Measurements from ENCODE around the gene PYHIN1. TPM values are rescaled to one million over a fixed set of nuclear protein-coding genes. Genes with fewer than 3 reads are reported as not detected.

PYHIN1 gene
- total RNA-seq, 2 donors from 2014 or later: 47.7 to 64.7 TPM

DNA sequence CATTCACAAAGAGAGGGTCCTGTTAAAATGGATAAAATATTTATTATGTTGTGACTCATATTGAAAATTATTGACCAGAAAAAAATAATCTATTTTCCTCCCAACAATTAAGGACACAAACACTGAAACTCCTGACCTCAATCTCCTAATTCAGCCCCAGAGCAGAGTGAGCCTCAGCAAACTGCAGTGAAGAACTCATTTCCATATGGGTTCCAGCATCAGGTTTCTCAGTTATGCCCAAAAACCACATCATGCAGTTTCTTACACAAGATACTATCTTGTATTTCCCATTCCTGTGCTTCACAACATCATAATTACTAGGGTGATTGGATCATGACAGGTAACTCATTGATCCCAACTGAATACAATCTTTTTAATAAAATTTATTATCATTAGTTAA, 15.4 kb downstream of the PYHIN1 start:
- Mint-ChIP-seq H3K4me3 (no peak overlapping the region), H3K9me3 (peaks cover 3% of the 10 kb centered on the region), H3K27ac (no peak overlapping the region), H3K4me1 (ENCODE audit: low read depth in 2 of 2) (peaks cover 65 to 67% of the 10 kb centered on the region in 2 donors), H3K36me3 (peaks cover 86% of the 10 kb centered on the region), H3K27me3 (no peaks in the 10 kb centered on the region)
- ATAC-seq: no peak
- no peak for DNase-seq (ENCODE audit: low spot score)

DNA sequence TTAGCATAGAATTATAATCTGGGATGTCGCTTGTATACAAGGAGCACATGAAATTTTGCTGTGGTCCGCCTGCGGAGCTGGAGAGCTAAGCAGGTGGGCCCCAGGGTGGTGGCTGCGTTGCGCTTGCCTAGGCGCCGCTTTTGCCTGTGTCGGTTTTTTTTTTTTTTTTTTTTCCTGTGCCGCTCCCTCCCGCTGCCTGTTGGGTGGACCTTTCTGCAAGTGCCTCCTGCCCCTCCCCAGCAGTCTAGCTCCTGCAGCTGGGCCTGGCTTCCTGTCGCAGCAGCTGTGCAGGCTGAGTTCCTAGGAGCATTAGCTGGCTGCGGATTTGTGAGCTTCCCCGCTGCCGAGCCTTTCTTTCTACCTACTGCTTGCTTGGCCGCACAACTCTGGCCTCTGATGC, 20.6 kb downstream of the PYHIN1 start:
- Mint-ChIP-seq H3K36me3 (peaks cover 56% of the 10 kb centered on the region), H3K4me1 (ENCODE audit: low read depth in 2 of 2) (peaks cover 25 to 36% of the 10 kb centered on the region in 2 donors), H3K9me3 (peaks cover 7% of the 10 kb centered on the region), H3K27ac (peak overlapping the region in 1 of 2 donors; percentile 44), H3K4me3 (no peak overlapping the region), H3K27me3 (no peaks in the 10 kb centered on the region)
- ATAC-seq (no peak), DNase-seq (ENCODE audit: low spot score) (no peak)

DNA sequence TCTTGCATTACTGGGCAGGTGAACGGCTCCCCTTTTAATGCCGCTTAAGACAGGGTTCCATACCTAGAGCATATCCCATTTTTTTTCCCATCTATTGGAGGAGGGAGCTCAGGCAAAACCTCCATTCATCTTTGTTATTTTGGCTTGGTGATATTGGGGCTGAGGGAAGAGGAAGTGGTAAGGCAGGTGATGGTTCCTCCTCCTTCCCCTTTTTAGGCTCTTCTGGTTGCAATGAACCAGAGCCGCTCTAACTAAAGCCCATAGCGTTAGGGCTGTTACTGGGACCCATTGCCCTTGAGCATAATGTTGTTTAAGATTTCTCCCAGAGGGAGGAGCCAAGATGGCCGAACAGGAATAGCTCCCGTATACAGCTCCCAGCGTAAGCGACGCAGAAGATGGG, 21.1 kb downstream of the PYHIN1 start:
- Mint-ChIP-seq H3K36me3 (peaks cover 51% of the 10 kb centered on the region), H3K27ac (peak overlapping the region in 1 of 2 donors; percentile 44), H3K4me1 (ENCODE audit: low read depth in 2 of 2) (peaks cover 23 to 32% of the 10 kb centered on the region in 2 donors), H3K4me3 (no peak overlapping the region), H3K9me3 (peaks cover 7% of the 10 kb centered on the region), H3K27me3 (no peaks in the 10 kb centered on the region)
- ATAC-seq: no peak
- no peak for DNase-seq (ENCODE audit: low spot score)

DNA sequence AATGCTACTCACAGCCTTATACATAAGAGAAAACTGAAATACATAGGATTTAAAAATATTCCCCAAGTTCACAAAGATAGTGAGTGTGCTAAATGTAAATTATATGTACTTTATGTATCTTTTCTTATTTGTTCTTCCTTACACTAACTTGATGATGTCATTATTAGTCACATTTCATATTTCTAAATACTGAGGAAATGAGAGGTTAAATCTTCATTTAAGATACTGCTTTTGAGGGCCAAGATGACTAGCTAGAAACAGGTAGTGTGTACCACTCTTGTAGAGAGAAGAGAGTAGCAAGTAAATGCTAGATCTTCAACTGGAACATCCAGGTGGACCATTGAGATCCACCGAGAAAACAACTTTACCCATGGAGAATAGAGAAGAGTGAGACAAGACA, 29.8 kb downstream of the PYHIN1 start:
- peaks cover 16% of the 10 kb centered on the region for H3K9me3 Mint-ChIP-seq
- ATAC-seq: no peak
- H3K27me3 Mint-ChIP-seq: no peaks in the 10 kb centered on the region
- H3K27ac Mint-ChIP-seq: peak overlapping the region; percentile 28 to 76
- H3K4me1 Mint-ChIP-seq (ENCODE audit: low read depth in 2 of 2): peaks cover 13% of the 10 kb centered on the region in 2 donors
- no peak for DNase-seq (ENCODE audit: low spot score)
- no peak overlapping the region for H3K4me3 Mint-ChIP-seq
- H3K36me3 Mint-ChIP-seq: peaks cover 51% of the 10 kb centered on the region

DNA sequence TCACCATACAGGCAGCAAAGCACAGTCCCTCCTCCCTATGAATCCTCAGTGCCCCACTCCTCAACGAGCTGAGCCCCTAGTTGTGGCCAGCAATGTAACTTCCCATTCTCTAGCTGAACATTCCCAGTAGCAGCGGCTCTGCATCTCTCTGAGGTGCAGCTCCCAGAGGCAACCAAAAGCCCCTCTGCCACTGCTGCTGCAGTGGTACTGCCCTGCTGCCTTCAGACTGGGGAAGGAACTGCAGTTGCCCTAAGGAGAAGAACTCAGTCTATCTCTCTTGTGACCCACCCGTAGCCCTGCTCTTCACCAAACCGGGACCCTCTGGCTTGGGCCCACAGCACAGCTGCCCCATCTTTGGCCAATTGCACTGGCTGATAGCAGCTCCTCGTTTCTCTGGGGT, 31.6 kb downstream of the PYHIN1 start:
- no peak for DNase-seq (ENCODE audit: low spot score)
- Mint-ChIP-seq H3K36me3 (peaks cover 68% of the 10 kb centered on the region), H3K27me3 (no peaks in the 10 kb centered on the region), H3K27ac (peak overlapping the region in 1 of 2 donors; percentile 55), H3K4me3 (no peak overlapping the region), H3K4me1 (ENCODE audit: low read depth in 2 of 2) (peaks cover 13 to 19% of the 10 kb centered on the region in 2 donors), H3K9me3 (peaks cover 16% of the 10 kb centered on the region)
- no peak for ATAC-seq

DNA sequence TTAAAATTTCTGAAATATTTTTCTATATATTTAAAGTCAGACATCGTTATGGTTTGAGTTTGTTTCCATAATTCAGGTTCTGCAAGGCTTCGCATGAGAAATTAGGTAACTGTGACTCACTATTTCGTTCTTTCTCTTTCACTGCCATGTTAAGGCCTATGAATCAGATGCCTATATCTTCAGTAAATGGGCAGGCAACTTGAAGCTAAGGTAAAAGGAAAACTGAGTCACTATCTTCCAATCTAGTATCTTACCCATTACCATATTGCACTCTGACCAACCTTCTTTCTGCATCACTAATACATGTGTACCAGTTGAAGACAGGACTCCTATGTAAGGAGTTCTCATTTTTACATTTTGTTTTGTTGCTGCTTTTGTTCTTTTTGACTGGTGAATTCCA, 37.8 kb downstream of the PYHIN1 start:
- ATAC-seq: peak in 1 of 2 donors; percentile 66
- H3K9me3 Mint-ChIP-seq: peaks cover 19% of the 10 kb centered on the region

DNA sequence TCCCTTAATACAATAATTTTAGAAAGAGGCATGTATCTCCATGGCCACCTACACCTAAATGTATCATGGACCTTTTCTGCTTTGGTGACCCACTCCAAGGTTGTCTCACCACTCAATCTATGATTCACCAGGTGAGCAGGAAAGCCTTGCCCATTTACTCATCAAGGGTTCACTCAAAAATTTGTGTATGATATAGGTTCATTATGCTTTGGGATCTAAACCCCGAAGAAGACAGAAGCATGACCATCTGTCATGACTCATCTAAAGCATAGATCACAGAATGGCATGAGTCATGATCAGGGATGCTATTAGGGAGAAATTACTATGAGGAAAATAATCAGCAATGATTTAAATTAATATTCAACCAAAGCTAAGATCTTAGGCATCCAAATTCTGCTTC, 38.5 kb downstream of the PYHIN1 start:
- Mint-ChIP-seq H3K4me1 (ENCODE audit: low read depth in 2 of 2) (peaks cover 24 to 25% of the 10 kb centered on the region in 2 donors), H3K4me3 (no peak overlapping the region), H3K27ac (peak overlapping the region; percentile 62 to 79), H3K27me3 (no peaks in the 10 kb centered on the region), H3K9me3 (peaks cover 13% of the 10 kb centered on the region), H3K36me3 (peaks cover 58% of the 10 kb centered on the region)
- no peak for ATAC-seq
- no peak for DNase-seq (ENCODE audit: low spot score)

More for the DNA sequence above, 37.8 kb downstream of the PYHIN1 start:
- no peaks in the 10 kb centered on the region for H3K27me3 Mint-ChIP-seq
- peaks cover 25 to 28% of the 10 kb centered on the region in 2 donors for H3K4me1 Mint-ChIP-seq (ENCODE audit: low read depth in 2 of 2)
- no peak overlapping the region for H3K4me3 Mint-ChIP-seq
- no peak for DNase-seq (ENCODE audit: low spot score)
- H3K27ac Mint-ChIP-seq: peak overlapping the region; percentile 62 to 79
- H3K36me3 Mint-ChIP-seq: peaks cover 64% of the 10 kb centered on the region

DNA sequence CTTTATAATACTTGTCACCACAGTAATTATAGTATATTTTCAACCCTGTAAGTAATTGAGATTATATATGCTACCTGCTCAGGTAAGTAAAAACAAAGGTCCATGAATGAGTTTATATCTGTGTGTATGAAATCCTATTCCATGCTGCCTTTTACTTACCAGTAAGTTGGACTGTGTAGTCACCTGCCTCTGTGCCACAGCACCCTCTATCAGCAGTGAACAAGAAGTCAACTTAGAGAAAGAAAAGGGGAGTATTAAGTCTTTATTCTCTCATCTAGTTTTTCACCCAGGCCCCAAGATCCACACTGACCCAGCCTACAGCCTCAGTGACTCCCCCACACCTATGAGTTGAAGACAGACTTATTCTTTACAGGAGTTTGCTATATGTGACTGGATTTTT, 41.5 kb downstream of the PYHIN1 start:
- H3K4me1 Mint-ChIP-seq (ENCODE audit: low read depth in 2 of 2): peaks cover 32 to 33% of the 10 kb centered on the region in 2 donors
- ATAC-seq (no peak), DNase-seq (ENCODE audit: low spot score) (no peak)
- no peak overlapping the region for H3K4me3 Mint-ChIP-seq
- peaks cover 8% of the 10 kb centered on the region for H3K9me3 Mint-ChIP-seq
- peaks cover 34% of the 10 kb centered on the region for H3K36me3 Mint-ChIP-seq
- H3K27ac Mint-ChIP-seq: peak overlapping the region; percentile 12 to 78
- H3K27me3 Mint-ChIP-seq: no peaks in the 10 kb centered on the region

DNA sequence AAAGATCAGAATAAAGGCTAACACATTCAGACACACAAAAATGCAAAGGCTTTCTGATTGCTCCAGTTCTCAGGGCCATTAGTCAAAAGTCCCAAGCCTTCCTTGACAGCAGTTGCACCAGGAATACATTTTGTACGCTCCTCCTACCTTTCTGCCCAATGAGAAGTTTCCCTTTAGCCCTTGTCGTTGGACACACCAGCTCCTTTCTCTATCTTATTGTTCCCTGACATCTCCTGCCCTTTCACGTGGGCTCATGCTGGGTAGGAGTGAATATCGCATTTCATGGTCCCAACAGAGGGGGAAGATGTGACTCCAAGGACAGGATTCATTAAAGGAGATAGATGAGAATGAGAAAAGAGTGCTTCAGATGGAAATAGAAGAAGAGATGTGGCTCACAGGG, 44.9 kb downstream of the PYHIN1 start:
- H3K9me3 Mint-ChIP-seq: no peaks in the 10 kb centered on the region
- peak overlapping the region; percentile 44 to 81 for H3K27ac Mint-ChIP-seq
- DNase-seq (ENCODE audit: low spot score) (no peak), ATAC-seq (no peak)
- no peaks in the 10 kb centered on the region for H3K27me3 Mint-ChIP-seq
- peaks cover 25% of the 10 kb centered on the region for H3K36me3 Mint-ChIP-seq
- peaks cover 36 to 39% of the 10 kb centered on the region in 2 donors for H3K4me1 Mint-ChIP-seq (ENCODE audit: low read depth in 2 of 2)
- no peak overlapping the region for H3K4me3 Mint-ChIP-seq

DNA sequence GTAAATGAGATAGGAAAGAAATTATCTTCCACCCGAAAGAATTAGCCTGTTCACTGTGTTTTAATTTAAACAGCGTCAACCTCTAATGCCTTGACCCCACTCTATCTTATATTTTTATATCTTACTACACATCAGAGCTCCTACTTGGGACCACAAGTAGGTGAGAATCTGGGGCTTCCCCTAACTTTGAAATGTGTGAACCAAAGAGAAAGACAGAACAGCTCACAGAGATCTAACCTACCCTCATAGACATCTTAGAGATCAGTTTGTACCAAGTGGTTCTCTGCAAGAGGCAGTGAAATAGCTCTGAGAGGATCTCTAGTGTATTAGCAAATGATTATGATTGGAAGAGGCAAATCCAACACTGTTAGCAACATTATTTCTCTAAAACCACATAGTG, 47.4 kb downstream of the PYHIN1 start:
- H3K27ac Mint-ChIP-seq: peak overlapping the region; percentile 17 to 66
- ATAC-seq (peak; percentile 90 to 92), DNase-seq (ENCODE audit: low spot score) (no peak)
- H3K27me3 Mint-ChIP-seq: no peaks in the 10 kb centered on the region
- peaks cover 43 to 45% of the 10 kb centered on the region in 2 donors for H3K4me1 Mint-ChIP-seq (ENCODE audit: low read depth in 2 of 2)
- H3K9me3 Mint-ChIP-seq: peaks cover 3% of the 10 kb centered on the region
- peak overlapping the region; percentile 20 for H3K4me3 Mint-ChIP-seq
- H3K36me3 Mint-ChIP-seq: peaks cover 31% of the 10 kb centered on the region

DNA sequence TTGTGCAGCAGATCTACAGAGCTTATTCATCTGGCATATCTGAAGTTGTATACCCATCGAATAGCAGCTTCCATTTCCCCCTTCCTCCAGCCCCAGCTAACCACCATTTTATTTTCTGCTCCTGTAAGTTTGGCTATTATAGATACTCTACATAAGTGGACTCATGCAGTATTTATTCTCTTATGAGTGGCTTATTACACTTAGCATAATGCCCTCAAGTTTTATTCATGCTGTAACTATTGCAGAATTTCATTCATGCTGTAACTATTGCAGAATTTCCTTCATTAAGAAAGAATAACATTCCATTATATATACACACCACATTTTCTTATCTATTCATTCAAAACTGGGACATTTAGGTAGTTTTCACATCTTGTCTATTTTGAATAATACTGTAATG, 47.9 kb downstream of the PYHIN1 start:
- peak overlapping the region; percentile 20 for H3K4me3 Mint-ChIP-seq
- H3K27me3 Mint-ChIP-seq: no peaks in the 10 kb centered on the region
- peaks cover 3% of the 10 kb centered on the region for H3K9me3 Mint-ChIP-seq
- H3K4me1 Mint-ChIP-seq (ENCODE audit: low read depth in 2 of 2): peaks cover 48% of the 10 kb centered on the region in 2 donors
- ATAC-seq (peak in 1 of 2 donors; percentile 27), DNase-seq (ENCODE audit: low spot score) (no peak)
- H3K36me3 Mint-ChIP-seq: peaks cover 36% of the 10 kb centered on the region
- H3K27ac Mint-ChIP-seq: peak overlapping the region; percentile 17 to 66

DNA sequence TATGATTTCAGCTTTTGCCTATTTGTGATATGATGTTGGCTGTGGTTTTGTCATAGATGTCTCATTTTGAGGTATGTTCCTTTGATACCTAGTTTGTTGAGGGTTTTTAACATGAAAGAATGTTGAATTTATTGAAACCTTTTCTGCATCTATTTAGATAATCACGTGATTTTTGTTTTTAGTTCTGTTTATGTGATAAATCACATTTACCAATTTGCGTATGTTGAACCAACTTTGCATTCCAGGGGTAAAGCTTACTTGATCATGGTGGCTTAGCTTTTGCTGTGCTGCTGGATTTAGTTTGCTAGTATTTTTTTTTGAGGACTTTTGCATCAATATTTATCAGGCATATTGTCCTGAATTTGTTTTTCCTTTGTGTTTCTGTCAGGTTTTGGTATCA, 51.9 kb downstream of the PYHIN1 start:
- Mint-ChIP-seq H3K27me3 (no peaks in the 10 kb centered on the region), H3K9me3 (peaks cover 10% of the 10 kb centered on the region), H3K36me3 (peaks cover 50% of the 10 kb centered on the region), H3K27ac (peak overlapping the region in 1 of 2 donors; percentile 6), H3K4me3 (no peak overlapping the region), H3K4me1 (ENCODE audit: low read depth in 2 of 2) (peaks cover 51 to 57% of the 10 kb centered on the region in 2 donors)
- no peak for DNase-seq (ENCODE audit: low spot score)
- ATAC-seq: no peak

DNA sequence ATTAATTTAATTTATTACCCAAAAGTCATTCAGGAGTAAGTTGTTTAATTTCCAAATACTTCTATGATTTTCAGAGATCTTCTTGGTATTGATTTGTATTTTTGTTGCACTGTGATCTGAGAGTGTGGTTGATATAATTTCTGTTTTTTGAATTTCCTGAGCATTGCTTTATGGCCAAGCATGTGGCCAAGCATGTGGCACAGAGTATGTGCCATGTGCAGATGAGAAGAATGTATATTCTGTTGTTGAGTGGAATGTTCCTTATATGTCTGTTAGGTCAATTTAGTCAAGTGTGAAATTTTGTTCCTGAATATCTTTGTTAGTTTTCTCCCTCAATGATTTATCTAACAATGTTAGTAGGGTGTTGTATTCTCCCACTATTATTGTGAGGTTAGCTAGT, 53.0 kb downstream of the PYHIN1 start:
- H3K36me3 Mint-ChIP-seq: peaks cover 53% of the 10 kb centered on the region
- H3K4me3 Mint-ChIP-seq: no peak overlapping the region
- peaks cover 47 to 55% of the 10 kb centered on the region in 2 donors for H3K4me1 Mint-ChIP-seq (ENCODE audit: low read depth in 2 of 2)
- no peaks in the 10 kb centered on the region for H3K27me3 Mint-ChIP-seq
- DNase-seq (ENCODE audit: low spot score) (no peak), ATAC-seq (no peak)
- peak overlapping the region in 1 of 2 donors; percentile 23 for H3K27ac Mint-ChIP-seq
- peaks cover 10% of the 10 kb centered on the region for H3K9me3 Mint-ChIP-seq

DNA sequence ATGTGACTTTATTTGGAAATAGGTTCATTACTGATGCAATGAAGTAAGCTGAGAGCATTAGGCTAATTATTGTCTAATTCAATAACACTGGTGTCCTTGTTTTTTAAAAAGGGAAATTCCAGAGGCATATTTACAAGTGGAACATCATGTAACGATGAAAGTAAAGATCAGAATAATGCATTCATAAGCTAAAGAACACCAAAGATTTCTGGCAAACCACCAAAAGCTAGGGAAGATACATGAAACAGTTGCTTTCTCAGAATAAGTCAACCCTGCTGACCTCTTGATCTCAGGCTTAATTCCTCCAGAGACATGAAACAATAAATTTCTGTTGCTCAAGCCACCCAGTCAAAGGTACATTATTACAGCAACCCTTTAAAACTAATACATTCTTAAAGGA, 58.1 kb downstream of the PYHIN1 start:
- DNase-seq (ENCODE audit: low spot score): no peak
- peaks cover 45% of the 10 kb centered on the region for H3K36me3 Mint-ChIP-seq
- no peak for ATAC-seq
- peaks cover 17% of the 10 kb centered on the region for H3K9me3 Mint-ChIP-seq
- H3K4me1 Mint-ChIP-seq (ENCODE audit: low read depth in 2 of 2): peaks cover 19 to 49% of the 10 kb centered on the region in 2 donors
- H3K27ac Mint-ChIP-seq: peak overlapping the region in 1 of 2 donors; percentile 4
- H3K4me3 Mint-ChIP-seq: no peak overlapping the region
- H3K27me3 Mint-ChIP-seq: no peaks in the 10 kb centered on the region

DNA sequence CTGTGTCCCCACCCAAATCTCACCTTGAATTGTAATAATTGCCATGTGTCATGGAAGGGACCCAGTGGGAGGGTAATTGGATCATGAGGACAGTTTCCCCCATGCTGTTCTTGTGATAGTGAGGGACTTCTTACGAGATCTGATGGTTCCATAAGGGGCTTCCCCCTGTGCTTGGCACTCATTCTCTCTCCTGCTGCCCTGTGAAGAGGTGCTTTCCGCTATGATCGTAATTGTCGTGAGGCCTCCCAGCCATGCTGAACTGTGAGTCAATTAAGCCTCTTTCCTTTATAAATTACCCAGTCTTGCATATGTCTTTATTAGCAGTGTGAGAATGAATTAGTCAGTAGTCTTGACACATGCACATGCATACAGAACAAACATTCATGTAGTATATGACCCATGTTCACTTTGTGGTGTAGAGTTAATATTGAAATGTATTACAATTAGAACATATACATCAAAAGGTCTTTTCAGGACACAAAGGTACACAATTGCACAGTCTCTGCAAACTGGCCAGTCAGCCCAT, 61.5 kb downstream of the PYHIN1 start:
- H3K9me3 Mint-ChIP-seq: peaks cover 12% of the 10 kb centered on the region
- H3K4me3 Mint-ChIP-seq: no peak overlapping the region
- ATAC-seq (peak; percentile 48 to 78), DNase-seq (ENCODE audit: low spot score) (no peak)
- peak overlapping the region in 1 of 2 donors; percentile 72 for H3K27ac Mint-ChIP-seq
- H3K36me3 Mint-ChIP-seq: peaks cover 39% of the 10 kb centered on the region
- peaks cover 41 to 54% of the 10 kb centered on the region in 2 donors for H3K4me1 Mint-ChIP-seq (ENCODE audit: low read depth in 2 of 2)
- H3K27me3 Mint-ChIP-seq: no peaks in the 10 kb centered on the region

All from natural killer cell treated with Interleukin-12 subunit alpha and Interleukin-12 subunit beta and Interleukin-15 and Interleukin-18, amount 100 ng/mL, for 72 hours (primary cell).